GM13977 (cell line): ENCODE results near the gene ZNF469.
"Not testable (repeated sequence)": the region's sequence is repeated elsewhere in the genome, so short reads cannot be mapped to it uniquely, and the experiment has no call there.

Source experiments
- DNase-seq: peaks from one replicate; pipeline ENCODE4 v3.0.0; 2012; ENCODE audit warnings: low spot score
- CTCF ChIP-seq: IDR thresholded peaks from 2 replicates; pipeline ENCODE4 v1.5.1; 2012; ENCODE audit warnings: mild to moderate bottlenecking, control low read depth; ENCODE audit not compliant: insufficient read depth; ENCODE audit errors: extremely low read depth, missing control alignments
- in situ Hi-C: fragments of 300-500 bp; cut with MboI; formaldehyde crosslinking; loops from one replicate; pipeline ENCODE4 v1.12.0; 2022; ENCODE audit warnings: low sequenced_read_pairs, low pct_unique_long_range_greater_than_20kb, mixed read lengths, inconsistent platforms; ENCODE audit not compliant: unreplicated experiment

ZNF469 gene

GRCh38 chr16:88409296-88410065 lies 26.7 kb downstream of the ZNF469 start:
- in situ Hi-C loops = no loop called here
- DNase-seq = no peak
- TF ChIP-seq CTCF = no peak

- in situ Hi-C loops, DNase-seq: not testable (repeated sequence)
Measured at GRCh38 chr16:88410297-88410968, 27.7 kb downstream of the ZNF469 start.

GRCh38 chr16:88411951-88412576 lies 29.3 kb downstream of the ZNF469 start:
- no peak for TF ChIP-seq CTCF
- in situ Hi-C loops = no loop called here
- DNase-seq = no peak

GRCh38 chr16:88412766-88413165 lies 30.0 kb downstream of the ZNF469 start:
- in situ Hi-C loops = no loop called here

GRCh38 chr16:88413231-88413630 lies 30.5 kb downstream of the ZNF469 start:
- in situ Hi-C loops = no loop called here
- no peak for TF ChIP-seq CTCF

More at GRCh38 chr16:88412766-88413165, 30.0 kb downstream of the ZNF469 start:
- no peak for DNase-seq
- no peak for TF ChIP-seq CTCF

GRCh38 chr16:88413631-88414030 lies 30.9 kb downstream of the ZNF469 start:
- no peak for DNase-seq
- no peak for TF ChIP-seq CTCF
- in situ Hi-C loops = no loop called here

More at GRCh38 chr16:88413231-88413630, 30.5 kb downstream of the ZNF469 start:
- no peak for DNase-seq
